Measurements from ENCODE around the gene ENTPD7. TPM values are rescaled to one million over a fixed set of nuclear protein-coding genes. Genes with fewer than 3 reads are reported as not detected.

Gene ENTPD7
- total RNA-seq, 1 donor from 2014 or later = 2.5 TPM

DNA sequence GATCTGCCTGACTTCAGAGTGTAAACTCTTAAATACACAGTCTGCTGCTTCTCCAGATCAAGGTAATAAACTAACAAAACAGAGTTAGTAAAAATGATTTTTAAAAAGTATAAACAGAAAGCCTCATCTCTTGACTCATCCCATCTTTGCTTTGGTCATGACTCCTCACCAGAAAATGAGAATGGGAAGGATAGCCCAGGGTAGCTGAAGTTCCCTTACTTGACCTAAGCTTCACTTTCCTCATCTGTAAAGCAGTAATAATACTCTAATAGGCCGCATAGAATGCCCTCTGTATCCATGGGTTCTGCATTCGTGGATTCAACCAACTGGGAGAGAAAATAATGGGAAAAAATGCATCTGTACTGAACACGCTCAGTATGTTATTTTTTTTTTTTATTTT lies 27.8 kb upstream of the ENTPD7 start:
- intact Hi-C loops (cut with DNase I) = loop anchor here (2.0 kb wide), 1 partner anchor 79 kb away; no protein-coding TSS in a partner anchor
- DNase-seq (ENCODE audit: low spot score) = no peak

DNA sequence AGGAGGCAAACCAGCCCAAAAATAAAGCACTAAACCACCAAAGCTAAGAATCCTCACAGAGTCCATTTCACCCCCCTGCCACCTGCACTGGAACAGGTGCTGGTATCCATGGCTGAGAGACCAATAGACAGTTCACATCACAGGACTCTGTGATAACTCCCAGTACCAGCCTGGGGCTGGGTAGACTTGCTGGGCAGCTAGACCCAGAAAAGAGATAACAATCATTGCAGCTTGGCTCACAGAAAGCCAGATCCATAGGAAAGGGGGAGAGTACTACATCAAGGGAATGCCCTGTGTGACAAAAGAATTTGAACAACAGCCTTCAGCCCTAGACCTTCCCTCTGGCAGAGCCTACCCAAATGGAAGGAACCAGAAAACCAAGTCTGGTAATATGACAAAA lies 25.5 kb upstream of the ENTPD7 start:
- no peak for DNase-seq (ENCODE audit: low spot score)
- intact Hi-C loops (cut with DNase I) = no loop called here

DNA sequence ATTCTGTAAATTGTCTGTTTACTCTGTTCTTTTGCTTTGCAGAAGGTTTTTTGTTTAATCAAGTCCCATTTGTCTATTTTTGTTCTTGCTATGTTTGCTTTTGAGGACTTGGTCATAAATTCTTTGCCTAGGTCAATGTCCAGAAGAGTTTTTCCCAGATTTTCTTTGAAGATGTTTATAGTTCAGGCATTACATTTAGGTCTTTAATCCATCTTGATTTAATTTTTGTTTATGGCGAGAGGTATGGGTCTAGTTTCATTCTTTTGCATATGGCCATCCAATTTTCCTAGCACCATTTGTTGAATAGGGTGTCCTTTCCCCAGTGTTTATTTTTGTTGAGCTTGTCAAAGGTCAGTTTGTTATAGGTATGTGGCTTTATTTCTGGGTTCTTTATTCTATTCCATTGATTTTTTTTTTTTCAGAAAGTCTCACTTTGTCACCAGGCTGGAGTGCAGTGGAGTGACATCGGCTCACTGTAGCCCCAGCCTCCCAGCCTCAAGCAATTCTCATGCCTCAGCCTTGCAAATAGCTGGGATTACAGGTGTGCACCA lies 11.6 kb upstream of the ENTPD7 start:
- intact Hi-C loops (cut with DNase I) = no loop called here
- DNase-seq (ENCODE audit: low spot score) = no peak

DNA sequence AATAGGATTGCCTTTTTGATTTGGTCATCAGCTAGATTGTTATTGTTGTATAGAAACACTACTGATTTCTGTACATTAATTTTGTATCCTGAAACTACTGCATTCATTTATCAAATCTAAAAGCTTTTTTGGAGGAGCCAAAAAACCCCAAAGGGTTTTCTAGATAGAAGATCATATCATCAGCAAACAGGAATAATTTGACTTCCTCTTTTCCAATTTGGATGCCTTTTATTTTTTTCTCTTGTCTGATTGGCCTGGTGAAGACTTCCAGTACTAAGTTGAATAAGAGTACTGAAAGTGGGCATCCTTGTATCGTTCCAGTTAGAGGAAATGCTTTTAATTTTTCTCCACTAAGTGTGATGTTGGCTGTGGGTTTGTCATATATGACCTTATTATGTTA lies 10.6 kb upstream of the ENTPD7 start:
- intact Hi-C loops (cut with DNase I) = no loop called here
- DNase-seq (ENCODE audit: low spot score) = no peak

DNA sequence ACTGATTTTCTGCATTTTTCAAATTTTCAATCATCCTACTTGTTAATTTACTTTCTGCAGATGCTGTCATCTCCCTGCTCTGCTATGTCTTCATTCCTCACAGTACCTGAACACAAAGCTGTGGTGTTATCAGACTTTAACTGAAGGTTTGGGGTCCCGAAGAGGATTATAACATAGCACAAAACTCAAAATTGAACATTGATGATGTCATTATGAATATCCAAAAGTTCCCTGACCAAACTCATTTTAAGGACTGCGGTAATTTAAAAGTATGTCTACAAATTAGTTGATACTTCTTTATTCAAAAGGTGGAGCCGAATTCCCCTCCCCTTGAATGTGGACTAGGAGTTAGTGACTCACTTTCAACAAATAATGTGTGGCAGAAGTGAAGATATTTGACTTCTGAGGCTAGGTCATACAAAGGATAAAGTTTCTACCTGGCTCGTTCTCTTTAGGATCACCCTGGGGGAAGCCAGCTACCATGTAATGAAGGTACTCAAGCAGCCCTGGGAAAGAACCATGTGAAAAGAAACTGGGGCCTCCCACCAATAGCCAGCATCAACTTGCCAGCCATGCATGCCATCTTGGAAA lies 6.4 kb upstream of the ENTPD7 start:
- no peak for DNase-seq (ENCODE audit: low spot score)
- intact Hi-C loops (cut with DNase I) = no loop called here

DNA sequence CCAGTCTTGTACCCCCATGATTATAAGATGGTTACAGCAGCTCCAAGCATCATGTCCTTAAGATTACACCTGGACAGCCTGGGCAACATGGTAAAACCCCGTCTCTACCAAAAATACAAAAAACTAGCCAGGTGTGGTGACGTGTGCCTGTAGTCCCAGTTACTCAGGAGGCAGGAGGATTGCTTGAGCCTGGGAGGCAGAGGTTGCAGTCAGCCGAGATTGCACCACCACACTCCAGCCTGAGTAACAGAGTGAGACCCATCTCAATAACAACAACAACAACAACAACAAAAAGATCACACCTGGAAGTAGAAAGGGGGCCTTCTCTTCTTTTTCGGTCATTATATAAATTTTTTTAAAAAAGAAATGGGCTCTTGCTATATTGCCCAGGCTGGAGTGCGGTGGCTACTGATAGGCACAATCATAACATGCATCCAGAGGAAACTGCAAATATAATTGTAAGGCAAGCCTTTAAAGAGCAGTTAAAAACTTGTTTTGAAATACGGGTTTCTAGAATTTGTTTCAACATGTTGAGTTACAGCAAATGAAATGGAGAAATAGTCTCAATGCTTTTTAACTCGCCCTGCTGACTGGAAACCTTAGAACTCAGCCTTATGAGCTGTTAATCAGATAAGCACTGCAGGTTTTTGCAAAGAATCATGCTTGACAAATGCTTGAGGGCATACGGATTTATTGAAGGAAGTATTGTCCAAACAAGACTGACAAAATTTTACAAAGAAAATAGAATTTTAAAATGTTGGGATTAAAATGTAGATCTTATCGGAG lies 4.7 kb upstream of the ENTPD7 start:
- intact Hi-C loops (cut with DNase I) = no loop called here
- no peak for DNase-seq (ENCODE audit: low spot score)

DNA sequence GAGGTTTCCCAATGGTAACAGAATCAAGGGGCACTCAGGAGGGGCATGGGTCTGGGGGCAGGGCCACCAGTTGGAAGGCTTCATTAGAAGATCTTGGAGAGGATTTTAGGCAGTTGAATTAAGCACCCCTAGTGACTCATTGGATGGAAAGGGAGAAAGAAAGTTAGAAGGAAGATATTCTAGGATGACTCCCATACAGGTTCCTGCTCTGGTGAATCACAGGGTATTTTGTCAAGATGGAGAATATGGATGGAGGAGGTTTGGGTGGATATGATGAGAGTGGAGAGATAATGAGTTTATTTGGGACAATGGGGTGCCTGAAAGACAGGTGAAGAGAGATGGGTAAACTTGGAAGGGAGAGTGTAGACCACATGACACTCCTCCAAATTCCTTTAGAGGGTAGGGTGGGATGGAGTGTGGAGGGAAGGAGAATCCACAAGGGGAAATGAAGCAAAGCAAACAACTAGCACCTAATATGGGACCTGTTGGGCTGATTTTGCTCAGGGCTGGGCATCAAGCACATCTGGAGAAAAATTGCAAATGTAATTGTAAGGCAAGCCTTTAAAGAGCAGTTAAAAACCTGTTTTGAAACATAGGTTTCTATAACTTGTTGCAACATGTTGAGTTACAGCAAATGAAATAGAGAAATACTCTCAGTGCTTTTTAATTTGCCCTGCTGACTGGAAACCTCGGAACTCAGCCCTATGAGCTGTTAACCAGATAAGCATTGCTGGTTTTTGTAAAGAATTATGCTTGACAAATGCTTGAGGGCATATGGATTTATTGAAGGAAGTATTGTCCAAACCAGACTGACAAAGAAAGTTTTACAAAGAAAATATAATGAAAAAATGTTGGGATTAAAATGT lies 2.9 kb upstream of the ENTPD7 start:
- intact Hi-C loops (cut with DNase I) = no loop called here
- no peak for DNase-seq (ENCODE audit: low spot score)

DNA sequence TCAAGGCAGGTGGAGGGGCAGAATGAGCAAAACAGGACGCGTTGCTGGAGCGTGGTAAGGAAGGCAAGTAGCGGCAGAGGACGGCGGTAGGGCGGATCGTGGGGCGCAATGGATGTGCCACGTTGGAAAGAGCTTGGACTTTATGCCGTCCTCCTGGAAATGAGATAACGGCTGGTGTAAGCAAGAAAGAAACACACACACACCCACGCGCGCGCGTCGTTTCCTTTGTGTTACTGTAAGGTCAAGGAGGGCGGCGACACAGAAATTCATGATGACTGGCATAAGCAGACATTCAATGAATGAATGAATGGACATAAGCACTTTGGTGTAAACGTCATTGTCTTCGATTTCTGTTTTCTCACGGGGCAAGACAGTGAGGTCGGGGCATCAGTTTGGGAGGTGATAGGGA lies 683 bp upstream of the ENTPD7 start:
- intact Hi-C loops (cut with DNase I) = loop anchor here (1.0 kb wide), 1 partner anchor 37 kb away; no protein-coding TSS in a partner anchor
- DNase-seq (ENCODE audit: low spot score) = peak; percentile 78

DNA sequence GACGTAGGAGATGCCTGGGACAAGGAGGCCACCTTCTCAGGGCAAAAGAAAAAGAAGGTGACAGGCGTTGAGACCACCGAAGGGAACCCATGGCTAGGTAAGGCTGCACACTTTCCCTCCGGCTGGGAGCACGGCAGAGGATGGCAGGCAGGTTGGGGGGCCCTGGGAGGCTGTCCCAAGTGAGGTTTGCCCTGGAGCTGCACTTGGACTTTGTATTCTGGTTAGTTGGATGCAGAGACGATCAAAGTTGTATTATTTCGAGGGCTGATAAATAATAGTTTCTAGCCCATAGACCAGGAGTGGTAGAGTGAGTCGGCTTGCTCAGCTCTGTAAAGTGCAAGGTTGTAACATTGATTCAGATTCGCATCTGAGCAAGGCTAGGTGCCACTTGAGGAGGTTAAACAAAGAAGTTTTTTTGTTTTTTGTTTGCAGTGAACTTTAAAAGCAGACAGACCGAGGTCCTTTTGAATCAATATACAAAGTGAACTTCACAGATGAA lies 608 bp downstream of the ENTPD7 start:
- intact Hi-C loops (cut with DNase I) = loop anchor here (1.0 kb wide), 1 partner anchor 39 kb away; no protein-coding TSS in a partner anchor
- no peak for DNase-seq (ENCODE audit: low spot score)

DNA sequence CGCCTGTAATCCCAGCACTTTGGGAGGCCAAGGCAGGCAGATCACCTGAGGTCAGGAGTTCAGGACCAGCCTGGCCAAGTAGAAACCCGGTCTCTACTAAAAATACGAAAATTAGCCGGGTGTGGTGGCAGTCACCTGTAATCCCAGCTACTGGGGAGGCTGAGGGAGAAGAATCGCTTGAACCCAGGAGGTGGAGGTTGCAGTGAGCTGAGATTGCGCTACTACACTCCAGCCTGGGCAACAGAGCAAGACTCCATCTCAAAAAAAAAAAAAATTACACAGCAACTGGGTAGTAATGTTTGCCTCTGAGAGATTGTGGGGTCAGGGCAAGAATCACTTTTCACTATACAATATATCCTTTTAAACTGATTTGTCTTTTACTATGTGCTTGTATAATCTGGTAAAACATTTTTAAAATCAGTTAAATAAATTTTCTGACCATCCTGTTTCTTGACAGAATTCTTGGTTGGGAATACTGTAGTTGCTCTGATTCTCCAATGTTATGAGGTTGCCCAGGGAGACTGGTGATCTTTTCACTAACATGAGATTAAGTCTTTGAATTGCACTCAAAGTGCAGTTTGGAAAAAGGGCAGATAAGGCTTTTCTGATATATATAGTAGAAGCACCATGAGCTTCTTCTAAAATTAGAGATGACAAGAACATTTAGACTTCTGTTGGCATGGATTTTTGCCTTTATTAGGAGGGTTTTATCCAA lies 1.5 kb downstream of the ENTPD7 start:
- DNase-seq (ENCODE audit: low spot score) = no peak
- intact Hi-C loops (cut with DNase I) = no loop called here

DNA sequence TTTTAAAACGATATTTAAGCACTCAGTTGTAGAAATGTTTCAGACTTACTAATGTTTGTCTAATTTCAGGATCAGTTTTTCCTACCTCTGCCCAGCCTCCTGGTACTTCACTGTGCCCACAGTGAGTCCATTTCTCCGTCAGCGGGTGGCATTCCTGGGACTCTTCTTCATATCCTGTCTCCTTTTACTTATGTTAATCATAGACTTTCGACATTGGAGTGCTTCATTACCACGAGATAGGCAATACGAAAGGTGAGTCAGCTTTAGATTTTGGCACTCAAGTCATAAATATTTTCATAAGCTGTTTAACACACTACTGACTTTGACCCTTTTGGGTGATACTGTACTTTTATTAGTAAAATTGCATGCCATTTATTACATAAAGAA lies 2.1 kb downstream of the ENTPD7 start:
- DNase-seq (ENCODE audit: low spot score) = no peak
- intact Hi-C loops (cut with DNase I) = no loop called here

DNA sequence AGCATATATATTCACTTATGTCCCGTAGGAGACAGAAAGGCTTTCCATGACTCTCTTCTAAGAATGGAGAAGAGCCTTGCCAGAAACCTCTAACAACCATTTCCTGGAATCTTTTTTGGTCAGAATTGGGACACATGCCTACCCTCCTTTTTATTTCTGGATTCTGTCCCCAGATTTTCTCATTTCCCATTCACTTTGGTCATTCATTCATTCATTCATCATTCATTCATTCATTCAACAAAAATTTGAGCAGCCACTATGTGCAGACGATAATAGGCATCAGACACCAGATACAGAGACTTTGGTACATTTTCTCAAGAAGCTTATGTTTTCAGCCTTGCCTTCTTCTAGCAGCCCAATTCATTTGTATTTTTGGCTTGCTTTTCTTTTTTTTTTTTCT lies 6.0 kb downstream of the ENTPD7 start:
- intact Hi-C loops (cut with DNase I) = no loop called here
- no peak for DNase-seq (ENCODE audit: low spot score)

DNA sequence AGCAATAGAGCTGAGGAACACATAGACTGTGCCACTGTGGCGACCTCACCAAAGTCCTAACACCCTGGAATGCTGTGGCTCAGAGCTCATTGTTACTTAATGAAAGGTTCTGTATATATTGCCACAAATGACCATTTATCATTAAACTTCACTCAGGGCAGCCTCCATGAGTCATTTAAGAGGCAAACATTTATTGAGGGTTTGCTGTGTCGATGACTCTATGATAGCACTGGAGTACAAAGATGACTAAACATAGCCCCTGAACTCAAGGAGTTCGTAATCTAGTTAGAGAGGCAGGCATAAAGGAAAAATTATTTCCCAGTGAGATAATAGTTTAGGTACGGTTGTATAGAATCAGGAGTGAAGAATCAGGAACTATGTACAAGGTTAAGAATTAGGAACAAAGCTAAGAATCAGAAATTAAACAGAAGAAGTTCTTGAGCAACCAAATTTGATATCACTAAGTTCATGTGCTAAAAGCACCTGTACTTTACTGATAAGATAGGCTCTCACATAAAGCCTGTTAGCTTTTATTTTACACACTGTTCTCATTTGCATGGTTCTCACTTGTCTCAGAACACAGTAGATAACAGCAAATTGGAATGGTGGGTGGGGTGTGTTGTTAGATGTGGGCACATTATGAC lies 7.9 kb downstream of the ENTPD7 start:
- no peak for DNase-seq (ENCODE audit: low spot score)
- intact Hi-C loops (cut with DNase I) = no loop called here

DNA sequence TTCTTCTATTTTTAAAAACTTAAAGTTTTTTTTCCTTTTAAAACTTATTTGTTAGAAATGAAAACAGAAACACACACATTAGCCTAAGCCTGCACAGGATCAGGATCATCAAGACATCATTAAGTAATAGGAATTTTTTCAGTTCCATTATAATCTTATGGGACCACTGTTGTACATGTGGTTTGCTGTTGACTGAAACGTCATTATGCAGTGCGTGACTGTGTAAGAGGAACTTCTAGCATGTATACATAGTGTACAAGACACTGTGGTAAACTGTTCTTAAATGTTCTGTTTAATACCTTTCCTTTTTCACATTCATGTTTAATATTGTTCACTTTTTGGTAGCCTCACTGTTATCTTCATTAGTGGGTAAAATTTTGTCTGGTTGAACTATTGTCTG lies 12.1 kb downstream of the ENTPD7 start:
- intact Hi-C loops (cut with DNase I) = no loop called here
- DNase-seq (ENCODE audit: low spot score) = no peak

DNA sequence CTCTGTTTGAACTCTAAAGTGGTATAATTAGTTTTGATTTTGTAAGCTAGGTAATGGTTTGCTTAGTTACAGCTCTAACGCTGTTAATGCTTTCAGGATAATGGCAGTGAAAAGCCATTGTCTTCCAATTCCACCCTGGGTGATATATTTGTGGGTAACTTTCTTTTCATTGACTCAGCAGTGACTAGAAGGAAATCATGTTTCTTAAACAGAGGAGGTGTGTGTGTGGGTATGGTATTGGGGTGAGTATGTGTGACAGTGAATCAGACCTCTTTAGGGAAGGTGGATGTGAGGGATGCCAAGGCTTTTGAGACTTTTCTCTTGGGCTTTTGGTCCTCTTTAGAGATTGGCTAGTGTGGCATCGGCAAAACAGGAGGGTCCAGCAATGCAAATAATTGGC lies 13.6 kb downstream of the ENTPD7 start:
- DNase-seq (ENCODE audit: low spot score) = no peak
- intact Hi-C loops (cut with DNase I) = no loop called here

DNA sequence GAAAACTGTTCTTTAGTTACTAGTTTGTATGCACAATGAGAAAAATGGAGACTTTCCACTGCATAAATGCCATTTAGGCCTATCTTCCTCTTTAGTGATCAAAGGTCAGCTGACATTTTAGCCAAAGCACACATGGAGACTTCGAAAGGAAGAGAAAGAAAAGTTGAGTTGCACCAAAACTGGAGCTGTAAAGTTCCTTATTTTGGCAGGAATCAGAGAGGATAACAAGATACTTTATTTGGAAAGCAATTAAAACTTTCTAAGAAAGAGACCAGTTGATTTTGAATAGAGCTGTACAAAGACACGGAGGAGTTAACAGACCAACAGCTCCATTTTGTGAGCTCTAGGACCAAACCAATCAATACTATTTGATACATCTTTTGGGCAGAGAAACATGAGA lies 14.2 kb downstream of the ENTPD7 start:
- intact Hi-C loops (cut with DNase I) = no loop called here
- DNase-seq (ENCODE audit: low spot score) = no peak

DNA sequence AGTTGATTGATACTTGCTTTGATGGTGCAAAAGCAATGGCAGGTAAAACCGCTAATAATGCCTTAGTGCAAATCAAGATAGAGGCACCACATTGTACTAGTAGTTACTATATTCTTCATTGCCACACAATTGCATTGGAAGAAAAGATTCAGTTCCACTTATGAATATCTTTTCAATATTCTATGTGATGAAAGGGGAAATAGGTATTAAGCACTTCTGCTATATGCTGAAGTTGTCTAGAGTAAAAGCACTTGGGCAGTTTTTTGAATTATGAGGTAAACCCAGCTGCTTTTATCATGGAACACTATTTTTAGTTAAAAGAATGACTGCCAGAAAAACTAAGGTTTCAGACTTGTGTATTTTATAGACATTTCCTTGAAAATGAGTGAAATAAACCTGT lies 15.5 kb downstream of the ENTPD7 start:
- DNase-seq (ENCODE audit: low spot score) = no peak
- intact Hi-C loops (cut with DNase I) = no loop called here

DNA sequence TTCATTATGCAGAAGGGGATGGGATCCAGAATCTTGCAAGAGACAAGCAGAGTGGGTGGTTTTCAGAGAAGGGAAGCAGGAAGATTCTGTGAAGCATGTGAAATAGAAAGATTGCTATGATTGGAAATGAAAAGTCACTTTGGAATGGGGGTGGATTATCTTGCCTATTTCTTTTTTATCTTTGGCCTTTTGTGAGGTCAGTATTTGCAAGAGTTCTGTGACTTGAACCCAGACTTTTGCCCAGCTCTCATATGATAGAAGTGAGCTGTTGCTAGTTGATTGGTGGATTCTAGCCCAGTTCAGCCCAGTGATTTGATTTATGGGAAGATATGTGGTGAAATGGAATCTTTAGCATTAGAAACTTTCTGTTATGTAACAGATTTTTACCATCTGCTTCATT lies 17.1 kb downstream of the ENTPD7 start:
- DNase-seq (ENCODE audit: low spot score) = no peak
- intact Hi-C loops (cut with DNase I) = no loop called here

DNA sequence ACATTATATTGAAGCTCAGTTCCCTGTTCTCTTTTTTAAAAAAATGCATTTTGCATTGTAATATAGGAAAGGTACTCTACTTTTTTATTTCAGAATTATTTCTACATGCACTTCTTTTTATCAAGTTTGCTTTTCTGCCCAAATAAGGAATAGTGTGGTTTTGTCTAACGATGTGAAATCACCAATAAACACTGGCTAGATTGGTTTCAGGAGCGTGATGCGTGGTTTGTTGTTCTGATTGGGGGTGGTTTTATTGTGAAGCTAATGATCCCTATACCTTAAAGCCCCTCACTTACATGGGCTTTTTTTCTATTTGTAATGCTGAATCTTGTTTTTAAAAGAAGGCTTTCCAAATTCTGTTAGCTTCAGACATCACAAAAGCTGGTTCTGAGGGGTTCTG lies 17.6 kb downstream of the ENTPD7 start:
- DNase-seq (ENCODE audit: low spot score) = no peak
- intact Hi-C loops (cut with DNase I) = no loop called here

Measured in cardiac septum (tissue), 1 donor.